Loucy (cell line): ENCODE results near the gene UBE2D1.

Experiments used
- CTCF ChIP-seq: fragments of 200-600 bp; sonication (generic); conservative IDR thresholded peaks from 2 replicates; pipeline ENCODE4 v1.5.1; 2014; ENCODE audit warnings: mild to moderate bottlenecking, antibody characterized with exemption, low read length
- EZH2phosphoT487 ChIP-seq: fragments of 200-600 bp; IDR thresholded peaks from 2 replicates; pipeline ENCODE4 v1.6.1; 2018; ENCODE audit warnings: antibody characterized with exemption, mild to moderate bottlenecking, moderate library complexity, borderline replicate concordance

- TF ChIP-seq CTCF (no peak), EZH2phosphoT487 (no peak)
Observed at GRCh38 chr10:58360412-58361004, 25.7 kb downstream of the UBE2D1 start.
